Effector memory CD8-positive, alpha-beta T cell (primary cell): Measurements from ENCODE around the gene UNK.
"Not testable (repeated sequence)": the region's sequence is repeated elsewhere in the genome, so short reads cannot be mapped to it uniquely, and the experiment has no call there.

Source experiments
- ATAC-seq: fragments of 150-1000 bp; cut with Tn5 transposase; replicated peaks from 2 replicates; pipeline ENCODE4 v1.10.0; 2021; ENCODE audit warnings: mild to moderate bottlenecking, moderate library complexity
- DNase-seq, 3 experiments: peaks; one replicate each; pipeline ENCODE4 v3.0.0; 2021
- H3K27ac Mint-ChIP-seq, 2 donors: one replicate each; pipeline ENCODE4 v1.8.0; 2022; ENCODE audit warnings: mild to moderate bottlenecking in 2 of 2, mixed read lengths in 2 of 2, moderate library complexity in 2 of 2
- H3K27me3 Mint-ChIP-seq, 2 donors: one replicate each; pipeline ENCODE4 v1.8.0; 2022; ENCODE audit warnings: mixed read lengths in 2 of 2
- H3K36me3 Mint-ChIP-seq: one replicate; pipeline ENCODE4 v1.8.0; 2022; ENCODE audit warnings: mild to moderate bottlenecking, moderate library complexity, mixed read lengths; ENCODE audit not compliant: insufficient read depth
- H3K4me1 Mint-ChIP-seq, 2 donors: one replicate each; pipeline ENCODE4 v1.8.0; 2022; ENCODE audit warnings: low read depth in 2 of 2, mixed read lengths in 2 of 2
- H3K4me3 Mint-ChIP-seq, 2 donors: one replicate each; pipeline ENCODE4 v1.8.0; 2022; ENCODE audit warnings: mild to moderate bottlenecking in 2 of 2, mixed read lengths in 2 of 2, moderate library complexity in 2 of 2
- H3K9me3 Mint-ChIP-seq, 2 donors: one replicate each; pipeline ENCODE4 v1.8.0; 2022; ENCODE audit warnings: mixed read lengths in 2 of 2

UNK gene

DNA sequence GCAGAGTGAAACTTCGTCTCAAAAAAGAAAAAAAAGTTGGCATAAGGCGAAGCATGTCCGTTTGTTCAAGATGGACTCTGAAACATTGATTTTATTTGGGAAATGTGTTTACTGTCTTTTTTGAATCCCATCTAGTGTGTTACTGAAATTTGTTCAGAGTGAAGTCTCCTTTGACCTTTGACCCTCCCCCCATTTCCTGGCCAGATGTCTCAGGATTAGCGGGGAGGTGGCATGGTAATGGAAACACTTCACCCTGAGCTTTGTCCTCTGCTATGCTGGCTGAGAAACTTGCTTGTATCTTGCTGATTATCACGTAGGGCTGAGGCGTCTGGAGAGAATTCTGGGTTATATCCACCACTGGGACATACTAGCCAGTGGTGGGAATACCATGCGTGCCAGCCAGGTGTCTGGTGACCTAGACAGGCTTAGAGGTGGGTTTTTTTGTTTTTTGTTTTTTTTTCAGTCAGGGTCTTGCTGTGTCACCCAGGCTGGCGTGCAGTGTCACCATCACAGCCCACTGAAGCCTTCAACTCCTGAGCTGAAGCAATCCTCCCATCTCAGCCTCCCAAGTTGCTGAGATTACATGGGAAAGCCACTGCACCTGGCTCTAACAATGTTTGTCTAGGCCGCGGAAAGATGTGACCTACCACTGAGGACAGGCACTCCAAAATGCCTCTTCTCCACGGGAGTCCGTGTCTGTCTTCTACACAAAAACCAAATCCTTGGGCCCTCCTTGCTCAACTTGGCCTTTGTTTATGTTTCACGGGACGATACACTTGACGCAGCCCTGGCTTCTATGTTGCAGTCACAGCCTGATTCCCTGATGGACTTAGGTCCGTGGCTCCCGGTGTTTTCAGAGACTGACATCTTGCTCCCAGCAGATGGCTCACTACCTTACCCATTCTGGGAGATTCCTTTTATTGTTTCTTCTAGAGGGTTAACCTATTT, 13.0 kb upstream of the UNK start:
- DNase-seq (no peak), ATAC-seq (no peak)
- Mint-ChIP-seq H3K27me3 (no peaks in the 10 kb centered on the region), H3K27ac (no peak overlapping the region), H3K9me3 (no peaks in the 10 kb centered on the region), H3K4me3 (no peak overlapping the region), H3K4me1 (peaks cover 7 to 12% of the 10 kb centered on the region in 2 donors), H3K36me3 (peaks cover 40% of the 10 kb centered on the region)

DNA sequence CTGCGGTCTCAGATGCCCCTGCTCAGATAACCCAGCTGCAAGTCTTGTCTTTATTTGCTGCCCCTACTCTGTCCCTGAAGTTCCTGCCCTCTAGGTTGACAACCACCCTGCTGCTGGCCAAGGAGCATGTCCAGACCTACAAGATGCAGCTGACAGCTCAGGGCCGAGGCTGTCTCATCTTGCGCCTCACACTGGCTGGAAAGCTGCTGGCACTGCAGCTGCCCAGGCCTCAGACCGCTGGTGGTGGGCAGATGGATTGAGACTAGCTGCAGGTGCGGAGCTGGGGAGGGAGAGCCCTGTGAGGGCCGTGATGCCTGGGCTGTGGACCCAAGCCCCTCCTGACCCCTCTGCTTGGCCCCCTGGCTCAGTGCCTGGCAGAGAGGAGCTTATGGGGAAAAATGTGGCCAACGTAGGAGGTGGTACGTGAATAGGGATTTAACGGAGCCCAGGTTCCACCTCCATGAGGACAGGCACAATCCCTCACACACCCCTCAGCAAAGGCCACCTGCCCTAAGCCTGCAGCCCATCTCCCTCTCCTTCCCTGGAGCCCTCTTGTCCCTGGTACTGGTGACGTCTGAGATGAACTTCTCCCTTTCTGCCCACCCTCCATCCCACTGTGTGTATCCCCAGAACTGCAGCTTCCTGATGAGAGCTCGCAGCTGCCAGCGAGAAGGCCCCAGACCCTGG, 11.3 kb upstream of the UNK start:
- no peak for DNase-seq

DNA sequence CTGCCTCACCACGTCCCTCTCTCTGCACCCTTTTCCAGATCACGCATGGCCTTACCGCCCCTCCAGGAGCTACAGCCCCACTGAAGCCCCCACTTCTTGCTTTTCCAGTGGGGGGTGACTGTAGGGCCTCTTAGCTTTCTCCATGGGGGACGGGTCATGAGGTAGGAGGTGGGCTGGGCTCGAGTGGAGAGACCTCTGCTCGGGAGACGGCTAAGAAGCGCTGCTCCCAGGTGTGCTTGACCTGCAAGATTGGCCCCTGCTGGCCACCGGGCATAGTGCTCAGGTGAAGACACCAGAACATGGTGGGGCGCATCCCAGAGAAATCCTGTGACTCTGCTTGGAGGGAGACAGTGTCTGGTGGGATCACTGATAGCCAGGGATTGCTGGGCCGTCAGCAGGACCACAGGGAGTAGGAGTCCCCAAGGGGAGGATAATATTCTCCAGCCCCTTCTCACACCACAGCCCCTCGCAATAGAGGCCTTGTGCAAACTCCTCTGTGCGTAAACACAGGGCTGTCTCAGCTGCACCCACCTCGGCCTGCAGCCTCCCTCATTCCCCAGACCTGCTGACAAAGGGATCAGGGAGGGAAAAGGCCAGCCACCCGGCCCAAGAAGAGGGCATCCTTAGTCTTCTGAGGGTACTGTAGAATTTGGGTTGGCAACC, 10.7 kb upstream of the UNK start:
- Mint-ChIP-seq H3K4me3 (peak overlapping the region in 1 of 2 donors; percentile 99), H3K27ac (peak overlapping the region; percentile 60 to 100), H3K27me3 (no peaks in the 10 kb centered on the region), H3K9me3 (no peaks in the 10 kb centered on the region), H3K36me3 (peaks cover 63% of the 10 kb centered on the region), H3K4me1 (peaks cover 21 to 26% of the 10 kb centered on the region in 2 donors)
- ATAC-seq (no peak), DNase-seq (no peak)

More for the DNA sequence above, 11.3 kb upstream of the UNK start:
- Mint-ChIP-seq H3K27me3 (no peaks in the 10 kb centered on the region), H3K4me3 (no peak overlapping the region), H3K27ac (peak overlapping the region; percentile 60 to 100), H3K9me3 (no peaks in the 10 kb centered on the region), H3K36me3 (peaks cover 57% of the 10 kb centered on the region), H3K4me1 (peaks cover 15 to 26% of the 10 kb centered on the region in 2 donors)
- no peak for ATAC-seq

DNA sequence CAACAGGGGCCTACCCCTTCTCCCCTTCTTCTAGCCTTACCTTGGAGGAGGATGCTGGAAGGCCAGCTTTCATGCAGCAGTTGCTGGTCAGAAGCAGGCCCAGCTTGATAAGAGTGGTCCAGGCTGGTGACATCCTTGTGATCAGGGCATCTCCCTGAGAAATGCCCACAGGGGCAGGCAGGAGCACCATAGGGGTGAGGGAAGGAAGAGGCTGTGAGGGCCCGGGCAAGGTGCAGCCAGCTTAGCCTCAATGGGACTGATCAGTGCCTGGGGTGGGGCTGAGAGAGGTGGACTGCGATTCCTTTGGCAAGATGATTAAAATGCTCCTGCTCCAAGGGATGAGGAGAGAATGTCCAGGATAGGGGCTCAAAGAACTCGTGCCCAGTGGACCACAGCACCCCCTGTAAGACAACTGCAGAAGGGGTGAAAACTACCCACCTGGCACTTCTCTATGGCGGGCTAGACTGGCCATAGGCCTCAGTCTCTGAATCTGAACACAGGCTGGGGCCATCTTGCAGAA, 10.1 kb upstream of the UNK start:
- Mint-ChIP-seq H3K27me3 (no peaks in the 10 kb centered on the region), H3K4me3 (peak overlapping the region in 1 of 2 donors; percentile 99), H3K9me3 (no peaks in the 10 kb centered on the region), H3K4me1 (peaks cover 22 to 27% of the 10 kb centered on the region in 2 donors), H3K36me3 (peaks cover 69% of the 10 kb centered on the region), H3K27ac (peak overlapping the region; percentile 99 to 100)
- DNase-seq (no peak), ATAC-seq (no peak)

DNA sequence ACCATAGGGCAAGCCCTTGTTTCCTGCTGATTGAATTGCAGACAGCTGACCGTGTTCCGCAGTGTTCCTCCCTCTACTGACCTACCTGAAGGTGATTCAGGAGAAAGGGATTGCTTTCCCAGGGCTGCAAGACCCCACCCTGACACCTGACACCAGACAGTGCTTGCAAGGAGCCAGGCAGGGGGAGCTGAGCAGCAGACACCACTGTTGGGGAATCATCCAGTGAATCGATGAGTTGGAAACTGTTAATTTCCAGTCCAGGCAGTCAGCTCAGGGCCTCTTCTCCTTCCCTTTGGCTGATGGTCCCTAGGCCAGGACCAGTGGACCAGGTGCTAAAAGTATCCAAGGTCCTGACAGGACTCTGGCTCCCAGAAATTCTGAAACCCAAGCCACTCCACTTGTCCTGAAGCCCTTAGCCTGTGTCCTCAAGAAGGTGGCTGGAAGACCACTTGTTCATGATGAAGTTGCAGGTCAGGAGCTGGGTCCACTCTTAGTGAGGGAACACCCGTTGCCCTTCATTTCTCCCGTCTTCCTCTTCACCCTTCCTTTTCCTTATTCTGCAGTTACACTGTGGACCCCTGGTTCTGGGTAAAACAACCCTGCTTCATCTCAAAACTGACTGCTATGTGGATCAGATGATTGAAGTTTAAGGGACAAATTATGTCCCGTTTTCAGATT, 9.5 kb upstream of the UNK start:
- peaks cover 26 to 33% of the 10 kb centered on the region in 2 donors for H3K4me1 Mint-ChIP-seq
- no peak for ATAC-seq
- H3K36me3 Mint-ChIP-seq = peaks cover 75% of the 10 kb centered on the region
- peak overlapping the region; percentile 99 to 100 for H3K27ac Mint-ChIP-seq
- peak overlapping the region; percentile 91 to 99 for H3K4me3 Mint-ChIP-seq
- H3K27me3 Mint-ChIP-seq = no peaks in the 10 kb centered on the region
- H3K9me3 Mint-ChIP-seq = no peaks in the 10 kb centered on the region
- DNase-seq = no peak

DNA sequence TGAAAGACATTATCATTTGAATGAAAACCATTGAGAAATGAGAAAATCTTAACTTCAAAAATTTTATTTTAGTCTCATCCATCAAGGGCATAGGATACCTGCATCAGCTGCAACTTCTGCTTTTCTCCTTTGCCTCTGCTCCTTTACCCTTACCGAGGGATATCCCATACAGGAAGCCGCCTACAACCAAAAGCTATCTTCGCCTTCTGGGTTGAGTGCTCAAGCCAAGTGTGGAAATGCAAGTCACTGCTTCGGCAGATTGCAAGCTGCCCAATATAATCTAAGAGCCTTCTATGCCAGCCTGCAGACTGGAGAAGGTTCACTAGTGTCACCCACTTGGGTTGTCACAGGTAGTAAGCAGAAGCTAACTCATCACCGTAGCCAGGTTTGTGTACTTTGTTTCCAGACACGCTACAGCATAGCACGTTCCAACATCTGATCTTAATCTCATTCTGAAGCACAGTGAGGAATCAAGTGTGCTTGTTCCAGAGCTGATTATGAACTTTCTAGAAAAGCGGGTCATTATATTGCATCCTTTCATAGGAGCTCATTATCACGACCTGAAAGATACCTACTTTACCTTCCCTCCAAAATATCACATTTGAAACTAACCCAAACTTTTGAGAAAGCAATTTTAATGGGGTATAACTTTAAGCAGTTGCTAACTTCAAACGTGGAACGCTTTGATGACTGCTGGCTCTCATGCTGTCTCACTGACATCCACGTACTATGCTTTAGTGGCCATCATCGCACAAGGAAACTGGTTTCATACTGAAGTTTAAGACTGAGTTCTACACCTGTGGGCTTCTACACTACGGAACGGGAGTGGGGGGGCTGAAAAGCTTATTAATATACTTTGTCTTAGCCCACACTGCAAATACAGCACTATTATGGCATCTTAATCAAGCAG, 8.0 kb upstream of the UNK start:
- Mint-ChIP-seq H3K27me3 (no peaks in the 10 kb centered on the region), H3K4me1 (peaks cover 26 to 33% of the 10 kb centered on the region in 2 donors), H3K27ac (peak overlapping the region; percentile 99 to 100), H3K4me3 (peak overlapping the region; percentile 91 to 99), H3K9me3 (no peaks in the 10 kb centered on the region), H3K36me3 (peaks cover 76% of the 10 kb centered on the region)
- no peak for ATAC-seq
- DNase-seq = peak in 1 of 3 experiments; percentile 31

DNA sequence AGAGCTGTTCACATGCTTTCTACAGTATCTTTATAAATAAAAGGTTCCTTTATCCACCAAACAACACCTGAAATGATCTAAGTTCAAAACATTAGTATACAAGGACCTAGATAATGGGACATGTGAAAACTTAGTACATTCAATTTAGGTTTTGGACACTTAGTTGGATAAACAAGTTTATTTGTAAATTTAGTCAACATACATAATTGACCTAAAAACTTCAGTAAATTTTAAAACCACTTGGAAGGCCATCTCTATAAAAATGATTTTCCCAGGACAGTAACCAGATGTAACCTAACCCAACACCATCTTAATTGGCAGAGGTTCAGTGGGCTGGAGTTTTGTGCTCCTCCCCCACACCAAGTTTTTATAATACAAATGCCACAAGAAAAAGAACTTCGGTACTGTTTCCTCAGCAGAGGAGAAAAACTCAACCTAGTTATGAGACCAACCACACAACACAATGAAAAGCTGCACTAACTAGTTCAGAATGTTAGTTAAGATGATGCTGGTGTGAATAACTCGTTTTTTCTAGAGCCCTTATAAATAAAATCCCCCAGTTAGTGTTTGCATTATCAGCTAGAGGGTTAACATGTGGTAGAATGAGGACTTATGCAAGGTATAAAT, 7.2 kb upstream of the UNK start:
- H3K4me1 Mint-ChIP-seq = peaks cover 26 to 33% of the 10 kb centered on the region in 2 donors
- ATAC-seq = no peak
- H3K9me3 Mint-ChIP-seq = no peaks in the 10 kb centered on the region

DNA sequence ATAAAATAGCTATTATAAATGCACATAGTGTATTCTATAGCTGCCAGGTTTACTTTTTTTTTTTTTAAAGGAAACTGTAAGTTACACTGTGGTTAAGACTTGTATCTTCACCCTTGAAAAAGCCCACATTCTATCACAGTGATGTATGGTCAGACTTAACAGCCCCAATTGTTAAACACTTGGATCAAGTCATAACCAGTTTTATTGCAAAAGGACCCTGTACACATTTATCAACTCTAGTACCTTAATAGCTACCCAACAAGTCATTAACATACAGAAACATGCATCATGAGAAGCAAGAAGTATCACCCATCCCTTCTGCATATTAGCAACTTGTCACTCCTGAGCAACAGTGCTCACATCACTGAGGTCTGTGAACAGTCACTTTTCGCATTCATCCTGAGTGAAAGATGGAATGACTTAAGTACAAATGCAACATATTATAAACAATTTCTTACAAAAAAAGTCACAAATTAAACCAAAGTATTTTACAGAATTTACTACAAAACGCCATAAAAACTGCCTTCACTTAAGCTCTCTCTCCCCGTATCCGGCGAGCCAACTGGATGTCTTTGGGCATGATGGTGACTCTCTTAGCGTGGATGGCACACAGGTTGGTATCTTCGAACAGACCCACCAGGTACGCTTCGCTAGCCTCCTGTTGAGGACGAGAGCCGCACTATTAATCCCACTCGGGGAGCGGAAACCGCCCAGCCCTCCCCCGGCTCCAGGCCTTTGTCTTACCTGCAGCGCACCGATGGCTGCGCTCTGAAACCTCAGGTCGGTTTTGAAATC, 6.3 kb upstream of the UNK start:
- Mint-ChIP-seq H3K27ac (peak overlapping the region; percentile 99 to 100), H3K4me1 (peaks cover 31 to 38% of the 10 kb centered on the region in 2 donors), H3K36me3 (peaks cover 74% of the 10 kb centered on the region), H3K4me3 (peak overlapping the region; percentile 91 to 99)
- ATAC-seq, DNase-seq, H3K9me3 Mint-ChIP-seq, H3K27me3 Mint-ChIP-seq: not testable (repeated sequence)

More for the DNA sequence above, 7.2 kb upstream of the UNK start:
- Mint-ChIP-seq H3K36me3 (peaks cover 72% of the 10 kb centered on the region), H3K27ac (peak overlapping the region; percentile 99 to 100), H3K4me3 (peak overlapping the region; percentile 91 to 99), H3K27me3 (no peaks in the 10 kb centered on the region)
- peak in 1 of 3 experiments; percentile 10 for DNase-seq

DNA sequence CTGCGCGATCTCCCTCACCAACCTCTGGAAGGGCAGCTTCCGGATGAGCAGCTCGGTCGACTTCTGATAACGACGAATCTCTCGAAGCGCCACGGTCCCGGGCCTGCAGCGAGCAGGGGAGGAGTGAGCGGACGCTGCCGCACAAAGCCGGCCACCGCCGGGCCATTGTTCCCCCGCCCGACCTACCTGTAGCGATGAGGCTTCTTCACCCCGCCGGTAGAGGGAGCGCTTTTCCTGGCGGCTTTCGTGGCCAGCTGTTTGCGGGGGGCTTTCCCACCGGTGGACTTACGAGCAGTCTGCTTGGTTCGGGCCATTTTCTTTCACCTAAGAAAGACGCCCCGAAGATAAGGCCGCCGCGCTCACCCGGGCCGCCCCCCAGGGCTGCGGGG, 5.8 kb upstream of the UNK start:
- peak; percentile 30 for ATAC-seq
- no peaks in the 10 kb centered on the region for H3K27me3 Mint-ChIP-seq
- peak overlapping the region; percentile 91 to 99 for H3K4me3 Mint-ChIP-seq
- no peaks in the 10 kb centered on the region for H3K9me3 Mint-ChIP-seq
- H3K36me3 Mint-ChIP-seq = peaks cover 73% of the 10 kb centered on the region
- H3K4me1 Mint-ChIP-seq = peaks cover 34 to 43% of the 10 kb centered on the region in 2 donors
- peak overlapping the region; percentile 99 to 100 for H3K27ac Mint-ChIP-seq
- peak in 1 of 3 experiments; percentile 76 for DNase-seq

DNA sequence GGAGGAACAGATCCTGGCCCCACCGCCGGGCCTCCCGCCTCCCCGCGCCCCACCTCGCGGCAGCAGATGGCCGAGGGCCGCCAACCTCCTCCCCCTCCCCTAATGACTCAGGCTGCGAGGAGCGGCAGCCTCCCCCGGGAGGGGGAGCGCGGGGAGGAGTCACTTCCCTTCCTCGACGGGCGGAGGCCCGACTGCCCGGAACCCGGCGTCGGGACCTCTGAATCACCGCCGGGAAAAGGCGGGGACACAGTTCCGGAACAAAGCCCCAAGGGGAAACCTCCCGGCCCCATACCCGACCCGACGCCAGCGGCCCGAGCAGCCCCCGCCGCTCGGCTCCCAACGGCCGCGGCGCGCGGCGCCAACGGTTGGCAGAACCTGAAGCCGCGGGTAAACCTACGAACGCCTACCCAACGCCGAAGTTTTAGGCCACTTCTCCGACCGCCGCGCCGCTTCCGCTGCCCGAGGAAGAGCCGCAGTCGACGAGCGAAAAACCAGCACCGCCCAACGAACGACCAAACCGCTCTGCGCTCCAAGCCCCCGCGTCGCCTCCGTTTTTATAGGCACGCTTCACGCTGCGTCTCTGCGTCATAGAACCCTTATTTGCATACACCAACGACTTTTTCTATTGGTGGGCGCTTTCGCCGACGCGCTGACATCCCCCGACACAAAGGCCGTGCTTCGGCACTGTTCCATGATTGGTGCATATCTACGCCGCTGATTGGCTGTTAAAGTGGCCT, 5.2 kb upstream of the UNK start:
- DNase-seq (peak; percentile 90 to 93 (median 90)), ATAC-seq (peak; percentile 67)
- Mint-ChIP-seq H3K9me3 (no peaks in the 10 kb centered on the region), H3K4me1 (peaks cover 35 to 43% of the 10 kb centered on the region in 2 donors), H3K36me3 (peaks cover 69% of the 10 kb centered on the region), H3K27ac (peak overlapping the region; percentile 99 to 100), H3K4me3 (peak overlapping the region; percentile 91 to 99), H3K27me3 (no peaks in the 10 kb centered on the region)
